Fibroblast of skin of right quadriceps (primary cell): ENCODE data around the gene BEAN1.
A peak's percentile ranks its signal among the peaks of the same experiment; 100 is the strongest.

ENCODE experiments used
- DNase-seq: peaks from one replicate; pipeline ENCODE4 v3.0.0-alpha.2; 2013

Gene BEAN1, protein sequence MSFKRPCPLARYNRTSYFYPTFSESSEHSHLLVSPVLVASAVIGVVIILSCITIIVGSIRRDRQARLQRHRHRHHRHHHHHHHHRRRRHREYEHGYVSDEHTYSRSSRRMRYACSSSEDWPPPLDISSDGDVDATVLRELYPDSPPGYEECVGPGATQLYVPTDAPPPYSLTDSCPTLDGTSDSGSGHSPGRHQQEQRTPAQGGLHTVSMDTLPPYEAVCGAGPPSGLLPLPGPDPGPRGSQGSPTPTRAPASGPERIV

DNA sequence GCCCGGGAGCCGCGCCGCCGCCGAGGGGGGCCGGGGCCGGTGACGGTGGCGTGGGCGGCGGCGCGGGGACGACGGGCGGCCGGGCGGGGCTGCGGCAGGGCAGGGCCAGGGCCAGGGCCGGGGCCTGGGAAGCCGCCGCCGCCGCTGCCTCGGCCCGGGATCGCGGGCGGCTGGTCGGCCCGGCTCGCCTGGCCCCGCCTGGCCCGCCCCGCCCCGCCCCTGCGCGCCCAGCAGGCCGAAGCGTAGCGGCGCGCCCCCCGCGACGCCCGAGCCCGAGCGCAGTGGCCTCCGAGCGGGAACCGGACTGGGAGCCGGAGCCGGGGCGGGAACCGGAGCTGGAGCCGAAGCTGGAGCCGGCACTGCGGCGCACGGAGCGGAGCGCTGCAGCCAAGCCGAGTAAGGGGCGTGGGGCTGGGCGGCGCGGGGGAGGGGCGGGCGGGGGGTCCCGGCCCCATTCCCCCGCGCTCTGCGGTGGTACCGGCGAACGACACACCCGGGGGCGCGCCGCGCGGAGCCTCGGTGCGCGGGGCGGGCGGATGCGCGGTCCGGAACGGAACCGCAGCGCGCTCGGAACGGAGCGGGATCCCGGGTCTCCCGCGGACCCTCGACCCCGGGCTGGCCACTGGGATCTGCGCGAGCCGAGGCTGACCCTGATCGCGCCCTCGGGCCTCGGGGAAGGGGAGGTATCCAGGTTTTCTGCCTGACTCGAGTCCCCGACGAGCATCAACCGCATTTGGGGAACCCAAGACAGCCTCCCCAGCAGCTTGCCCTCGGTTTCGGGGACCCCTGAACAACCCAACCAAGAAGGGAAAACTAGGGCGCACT, at the start of gene BEAN1:
BEAN1 (plus strand) TSS at position 260 of the 825 bp plus-strand sequence. CDS start 10,382 bp downstream, outside the sequence.
- peak; percentile 18 for DNase-seq

DNA sequence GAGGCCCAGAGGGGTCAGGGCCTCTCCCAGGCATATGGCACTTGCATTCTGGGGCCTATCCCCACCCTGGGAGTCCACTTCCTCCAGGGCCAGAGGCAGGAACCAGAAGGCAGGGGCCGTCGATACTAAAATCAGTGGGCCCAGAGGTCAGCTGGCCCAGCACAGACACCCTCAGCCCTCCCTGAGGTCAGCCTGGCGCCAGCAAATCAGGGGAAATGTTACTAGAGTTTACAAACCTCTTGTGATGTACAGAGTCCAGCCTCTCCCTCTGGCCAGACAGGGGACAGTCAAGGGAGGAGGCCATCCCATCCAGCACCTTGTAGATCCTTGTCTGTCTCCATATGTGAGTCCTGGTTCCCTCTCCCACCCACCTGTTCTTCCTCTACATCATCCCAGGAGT, 49.8 kb upstream of the BEAN1 start:
- DNase-seq, result no peak

DNA sequence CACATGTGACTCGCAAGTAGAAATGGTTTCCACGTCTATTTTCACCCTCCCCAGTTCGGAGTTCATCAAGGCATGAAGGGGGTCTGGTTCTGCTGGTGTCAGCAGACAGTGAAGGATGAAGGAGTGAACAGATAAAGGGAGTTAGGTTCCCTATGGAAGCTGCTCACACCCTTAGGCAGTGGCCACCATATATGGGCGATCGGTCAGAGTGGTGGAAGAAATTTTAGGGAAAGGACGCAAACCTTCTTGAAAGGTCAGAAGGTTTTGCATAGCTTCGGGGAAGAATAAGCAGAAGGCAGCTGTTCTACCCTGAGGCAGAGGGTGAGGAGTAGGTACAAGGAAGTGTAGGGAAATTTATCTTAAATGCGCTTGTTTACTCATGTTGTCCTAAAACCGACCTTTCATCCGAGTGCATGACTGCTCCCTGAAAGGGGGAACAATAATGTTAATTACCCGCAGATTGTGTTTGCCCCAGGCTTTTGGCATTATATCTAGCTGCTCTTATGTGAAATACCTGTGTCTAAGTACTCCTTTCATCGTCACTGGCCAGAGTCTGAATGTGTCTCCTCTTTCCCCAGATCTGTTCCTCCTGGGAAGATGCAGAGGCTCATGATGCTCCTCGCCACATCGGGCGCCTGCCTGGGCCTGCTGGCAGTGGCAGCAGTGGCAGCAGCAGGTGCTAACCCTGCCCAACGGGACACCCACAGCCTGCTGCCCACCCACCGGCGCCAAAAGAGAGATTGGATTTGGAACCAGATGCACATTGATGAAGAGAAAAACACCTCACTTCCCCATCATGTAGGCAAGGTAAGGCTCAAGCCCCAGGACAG, 48.1 kb upstream of the BEAN1 start:
- no peak for DNase-seq

DNA sequence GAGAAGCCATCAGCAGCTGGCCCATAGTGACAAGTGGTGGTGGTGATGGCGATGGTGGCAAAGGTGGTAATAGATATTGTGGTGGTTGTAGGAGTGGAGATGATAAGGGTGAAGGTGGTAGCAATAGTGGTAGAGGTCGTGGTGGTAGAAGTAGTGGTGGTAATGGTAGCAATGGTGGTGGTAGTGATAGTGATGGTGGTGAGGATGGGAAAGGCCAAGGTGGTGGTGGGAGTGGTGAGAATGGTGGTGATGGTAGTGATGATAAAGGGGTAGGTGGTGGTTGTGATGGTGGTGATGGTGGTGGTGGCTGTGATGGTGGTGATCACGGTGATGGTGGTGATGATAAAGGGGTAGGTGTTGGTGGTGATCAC, 47.5 kb upstream of the BEAN1 start:
- no peak for DNase-seq

DNA sequence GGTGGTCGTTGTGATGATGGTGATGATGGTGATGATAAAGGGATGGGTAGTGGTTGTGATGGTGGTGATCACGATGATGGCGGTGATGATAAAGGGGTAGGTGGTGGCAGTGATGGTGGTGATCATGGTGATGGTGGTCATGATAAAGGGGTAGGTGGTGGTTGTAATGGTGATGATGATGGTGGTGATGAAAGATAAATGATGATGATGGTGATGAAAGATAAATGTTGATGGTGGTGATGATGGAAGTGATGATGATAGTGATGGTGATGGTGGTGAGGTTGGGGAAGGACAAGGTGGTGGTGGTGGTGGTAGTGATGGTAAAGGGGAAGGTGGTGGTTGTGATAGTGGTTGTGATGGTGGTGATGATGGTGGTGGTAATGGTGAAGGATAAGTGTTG, 46.7 kb upstream of the BEAN1 start:
- DNase-seq, result no peak

DNA sequence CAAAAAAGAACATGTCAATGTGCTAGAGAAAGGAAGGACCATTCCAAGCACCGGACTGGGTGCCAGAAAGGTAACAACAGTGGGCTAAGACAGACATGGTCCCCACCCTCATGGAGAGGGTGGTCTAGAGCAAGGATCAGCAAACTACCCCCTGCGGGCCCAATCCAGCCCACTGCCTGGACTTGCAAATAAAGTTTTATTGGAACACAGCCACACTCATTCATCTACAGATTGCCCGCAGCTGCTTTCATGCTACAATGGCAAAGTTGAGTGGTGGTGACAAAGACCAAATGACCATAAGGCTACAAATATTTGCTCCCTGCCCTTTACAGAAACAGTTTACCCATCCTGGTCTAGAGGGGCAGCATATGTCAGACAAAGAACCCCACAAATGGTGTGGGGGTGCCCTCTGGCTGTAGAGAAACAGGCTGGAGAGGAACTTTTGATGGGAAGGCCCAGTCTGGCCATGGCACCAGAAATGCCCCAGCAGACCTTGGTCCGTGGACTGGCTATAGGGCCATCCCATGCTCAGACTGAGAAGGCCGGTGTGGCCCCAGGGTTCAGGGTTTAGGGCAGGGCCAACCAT, 45.4 kb upstream of the BEAN1 start:
- no peak for DNase-seq

DNA sequence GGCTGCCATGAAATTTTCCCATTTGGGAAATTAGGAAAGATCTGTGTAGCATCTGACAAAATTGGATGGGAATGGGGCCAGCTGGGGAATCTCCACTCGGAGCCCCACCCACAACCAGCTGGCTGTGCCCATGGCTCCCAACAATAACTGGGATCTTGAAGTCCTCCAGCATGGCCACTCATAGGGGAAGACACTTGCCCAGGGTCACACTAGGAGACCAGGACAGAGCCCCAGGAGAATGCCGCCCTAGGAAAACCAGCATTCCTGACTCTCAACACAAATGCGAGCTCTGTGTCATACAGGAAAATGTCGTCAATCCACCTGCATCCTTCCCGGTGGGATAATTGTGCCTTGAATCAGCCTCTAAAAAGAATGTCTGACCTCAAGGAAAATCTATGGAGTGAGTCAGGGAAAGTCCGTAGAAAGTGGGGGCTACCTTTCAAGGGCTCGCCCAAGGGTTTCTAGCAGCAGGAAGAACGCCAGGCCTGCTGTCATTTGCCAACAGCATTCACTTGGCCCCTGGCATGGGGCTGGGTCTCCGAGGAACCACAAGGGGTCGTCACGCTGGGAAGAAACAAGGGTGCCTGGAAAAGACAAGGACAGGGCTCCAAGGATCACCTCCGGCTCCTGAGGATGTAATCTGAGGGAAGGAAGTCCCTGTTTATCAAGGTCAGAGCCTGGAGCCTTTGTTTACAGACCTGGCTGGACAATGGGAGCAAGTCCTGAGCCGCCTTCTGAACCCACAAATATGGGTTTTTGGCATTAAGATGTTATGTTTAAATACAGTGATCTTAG, 44.7 kb upstream of the BEAN1 start:
- peak; percentile 89 for DNase-seq

DNA sequence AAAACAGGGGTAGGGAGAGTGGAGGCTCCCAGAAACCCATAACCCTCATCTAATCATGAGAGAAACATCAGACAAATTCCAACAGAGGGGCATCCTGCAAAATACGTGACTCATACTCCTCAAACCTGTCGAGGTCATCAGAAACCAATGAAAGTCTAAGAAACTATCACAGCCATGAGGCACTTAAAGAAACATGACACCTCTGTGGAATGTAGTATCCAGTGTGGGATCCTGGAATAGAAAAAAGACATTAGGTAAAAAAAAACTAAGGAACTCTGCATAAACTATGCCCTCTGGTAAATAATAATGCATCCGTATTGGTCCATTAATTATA, 44.2 kb upstream of the BEAN1 start:
- DNase-seq, result peak; percentile 87

DNA sequence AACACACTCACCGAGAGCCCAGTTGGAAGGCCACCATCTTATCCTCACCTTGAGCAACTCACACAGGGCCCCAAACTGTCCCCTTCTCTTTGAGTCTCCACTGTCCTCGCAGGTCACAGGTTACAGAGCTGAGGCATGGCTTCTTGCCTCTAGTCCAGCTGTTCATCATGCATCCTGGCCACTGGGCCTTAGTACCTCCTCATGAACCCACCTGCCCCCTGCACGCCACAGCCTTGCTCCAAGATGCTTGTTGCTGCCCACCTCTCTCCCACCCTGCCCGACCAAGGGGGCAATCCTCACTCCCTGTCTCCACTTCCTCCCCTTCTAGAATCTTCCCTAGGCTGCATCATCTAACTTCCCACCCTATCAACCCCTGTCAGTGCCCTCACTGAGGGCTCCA, 43.5 kb upstream of the BEAN1 start:
- DNase-seq, result no peak

DNA sequence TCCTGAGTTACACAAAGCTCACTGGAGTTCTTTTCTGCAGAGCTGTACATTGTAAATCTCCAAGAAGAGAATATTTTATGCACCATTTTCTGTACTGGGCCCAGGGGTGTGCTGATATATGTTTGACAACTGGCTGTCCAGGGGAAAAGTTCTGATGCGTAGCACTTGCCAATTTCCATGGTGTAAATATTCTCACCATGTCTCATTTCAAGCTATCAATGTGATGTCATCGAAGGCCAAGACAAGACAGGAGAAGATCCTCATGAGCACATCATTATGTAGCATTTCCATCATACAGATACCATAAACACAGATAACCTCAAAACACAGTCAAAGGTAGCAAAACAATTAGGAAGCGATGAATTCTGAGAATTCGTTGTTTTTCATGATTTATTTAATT, 41.7 kb upstream of the BEAN1 start:
- DNase-seq, result no peak

DNA sequence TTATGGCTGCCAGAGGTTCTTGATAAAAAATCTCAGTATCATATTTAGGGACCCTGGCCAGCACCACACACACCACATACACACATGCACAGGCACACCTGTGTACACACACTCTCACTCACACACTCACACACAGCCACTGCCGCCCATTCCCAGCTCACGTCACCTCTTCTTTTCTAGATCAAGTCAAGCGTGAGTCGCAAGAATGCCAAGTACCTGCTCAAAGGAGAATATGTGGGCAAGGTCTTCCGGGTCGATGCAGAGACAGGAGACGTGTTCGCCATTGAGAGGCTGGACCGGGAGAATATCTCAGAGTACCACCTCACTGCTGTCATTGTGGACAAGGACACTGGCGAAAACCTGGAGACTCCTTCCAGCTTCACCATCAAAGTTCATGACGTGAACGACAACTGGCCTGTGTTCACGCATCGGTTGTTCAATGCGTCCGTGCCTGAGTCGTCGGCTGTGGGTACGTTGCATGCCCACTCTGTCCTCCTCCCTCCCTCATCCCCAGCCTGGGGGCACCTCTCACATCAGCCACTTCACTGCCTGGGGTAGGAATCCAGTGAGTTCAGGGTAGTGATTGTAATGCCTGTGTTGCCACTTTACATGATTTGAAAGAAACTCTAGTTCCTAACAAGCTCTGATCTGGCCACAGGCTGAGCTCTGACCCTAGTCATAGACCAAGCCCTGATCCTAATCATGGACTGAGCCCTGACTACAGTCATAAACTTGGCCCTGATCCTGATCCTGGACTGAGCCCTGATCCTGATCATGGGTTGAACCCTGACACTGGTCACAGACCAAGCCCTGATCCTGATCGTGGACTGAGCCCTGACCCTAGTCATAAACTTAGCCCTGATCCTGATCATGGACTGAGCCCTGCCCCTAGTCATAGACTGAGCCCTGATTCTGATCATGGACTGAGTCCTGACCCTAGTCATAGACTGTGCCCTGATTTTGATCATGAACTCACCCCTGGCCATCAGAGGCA, 40.2 kb upstream of the BEAN1 start:
- no peak for DNase-seq

DNA sequence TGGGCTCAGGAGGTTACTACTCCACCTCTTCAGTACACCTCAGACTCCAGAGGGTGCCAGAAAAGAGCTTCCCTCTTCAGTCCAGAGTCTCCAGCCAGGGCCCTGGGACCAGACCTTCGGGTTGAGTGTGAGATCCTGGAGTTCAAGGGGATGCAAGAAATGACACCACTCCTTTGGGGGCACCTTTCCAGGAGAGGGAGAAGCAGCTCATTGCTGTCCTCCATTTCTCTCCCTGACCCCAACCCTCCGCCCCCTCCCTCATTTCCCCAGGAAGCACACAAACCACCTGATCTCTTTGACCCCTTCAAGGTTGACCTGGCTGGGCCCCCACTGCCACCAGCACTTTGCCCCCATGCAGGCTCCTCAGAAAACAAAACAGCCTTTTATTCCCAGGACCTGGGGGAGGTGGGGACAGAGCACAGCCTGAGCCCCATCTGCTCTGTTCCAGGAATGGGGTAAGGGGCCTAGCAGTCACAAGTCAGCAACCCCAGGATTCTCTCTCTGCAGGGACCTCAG, 39.2 kb upstream of the BEAN1 start:
- DNase-seq, result no peak

DNA sequence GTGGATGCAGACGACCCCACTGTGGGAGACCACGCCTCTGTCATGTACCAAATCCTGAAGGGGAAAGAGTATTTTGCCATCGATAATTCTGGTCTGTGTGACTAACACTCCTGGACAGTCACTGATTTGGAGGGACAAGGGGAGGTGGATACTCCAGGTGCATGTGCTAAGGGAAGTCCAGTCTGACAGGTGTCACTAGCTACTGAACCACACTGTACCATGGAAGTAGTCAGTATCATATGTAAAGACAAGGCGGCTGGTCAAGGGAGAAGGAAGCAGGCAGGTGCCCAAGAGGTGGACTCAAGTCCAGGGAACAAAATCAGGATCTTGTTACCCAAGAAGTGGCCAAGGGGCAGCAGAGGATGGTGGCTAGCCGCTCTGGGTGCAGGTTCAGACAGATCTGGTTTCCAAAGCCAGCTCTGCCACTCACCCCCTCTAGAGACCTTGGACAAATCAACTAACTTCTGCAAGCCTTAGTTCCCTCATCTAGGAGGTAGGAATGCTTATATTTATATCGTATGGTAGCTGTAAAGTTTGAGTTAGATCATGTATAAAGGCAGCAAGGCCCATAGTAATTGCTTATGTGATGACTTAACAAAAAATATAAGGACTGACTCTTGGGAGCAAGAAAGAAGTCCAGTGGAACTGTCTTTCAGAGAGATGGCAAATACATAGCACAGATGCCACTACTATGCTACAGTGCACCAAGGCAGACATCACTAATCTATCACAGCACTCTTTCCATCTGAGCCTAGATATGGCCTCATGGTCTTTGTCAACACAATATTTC, 38.5 kb upstream of the BEAN1 start:
- DNase-seq, result no peak

DNA sequence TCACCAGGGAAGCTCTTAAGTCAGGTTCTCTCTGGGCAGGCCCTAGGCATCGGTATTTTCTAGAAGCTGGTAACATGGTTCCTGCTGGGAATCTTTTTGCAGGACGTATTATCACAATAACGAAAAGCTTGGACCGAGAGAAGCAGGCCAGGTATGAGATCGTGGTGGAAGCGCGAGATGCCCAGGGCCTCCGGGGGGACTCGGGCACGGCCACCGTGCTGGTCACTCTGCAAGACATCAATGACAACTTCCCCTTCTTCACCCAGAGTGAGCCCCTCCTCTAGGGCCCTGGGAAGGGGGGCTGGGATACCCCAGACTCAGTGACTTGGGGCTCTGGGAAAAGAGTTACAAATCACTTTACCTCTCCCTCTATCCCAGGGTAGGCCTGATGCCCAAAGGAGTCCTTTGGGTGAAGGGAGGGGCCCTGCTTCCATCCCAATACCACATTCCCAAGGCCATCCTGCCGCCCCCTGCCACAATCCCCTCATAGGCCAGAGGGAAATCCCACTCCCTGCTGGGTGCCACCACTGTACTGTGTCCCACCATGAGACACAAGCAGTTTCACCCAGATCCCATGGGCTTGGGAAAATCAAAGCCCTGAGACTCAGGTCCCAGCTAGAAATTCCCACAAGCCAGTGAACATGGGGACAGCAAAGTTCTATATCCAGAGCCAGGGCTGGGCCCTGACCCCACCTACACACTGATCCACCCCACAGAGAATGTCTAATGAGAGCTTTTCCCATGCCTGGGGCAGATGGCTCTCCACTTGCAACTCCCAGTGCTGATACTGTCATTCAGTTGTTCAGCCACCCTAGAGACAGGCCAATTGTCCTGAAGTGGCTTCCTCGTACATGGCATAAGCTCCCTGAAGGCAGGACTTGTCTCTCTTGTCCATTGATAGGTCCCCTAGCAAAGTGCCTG, 37.6 kb upstream of the BEAN1 start:
- DNase-seq, result no peak

DNA sequence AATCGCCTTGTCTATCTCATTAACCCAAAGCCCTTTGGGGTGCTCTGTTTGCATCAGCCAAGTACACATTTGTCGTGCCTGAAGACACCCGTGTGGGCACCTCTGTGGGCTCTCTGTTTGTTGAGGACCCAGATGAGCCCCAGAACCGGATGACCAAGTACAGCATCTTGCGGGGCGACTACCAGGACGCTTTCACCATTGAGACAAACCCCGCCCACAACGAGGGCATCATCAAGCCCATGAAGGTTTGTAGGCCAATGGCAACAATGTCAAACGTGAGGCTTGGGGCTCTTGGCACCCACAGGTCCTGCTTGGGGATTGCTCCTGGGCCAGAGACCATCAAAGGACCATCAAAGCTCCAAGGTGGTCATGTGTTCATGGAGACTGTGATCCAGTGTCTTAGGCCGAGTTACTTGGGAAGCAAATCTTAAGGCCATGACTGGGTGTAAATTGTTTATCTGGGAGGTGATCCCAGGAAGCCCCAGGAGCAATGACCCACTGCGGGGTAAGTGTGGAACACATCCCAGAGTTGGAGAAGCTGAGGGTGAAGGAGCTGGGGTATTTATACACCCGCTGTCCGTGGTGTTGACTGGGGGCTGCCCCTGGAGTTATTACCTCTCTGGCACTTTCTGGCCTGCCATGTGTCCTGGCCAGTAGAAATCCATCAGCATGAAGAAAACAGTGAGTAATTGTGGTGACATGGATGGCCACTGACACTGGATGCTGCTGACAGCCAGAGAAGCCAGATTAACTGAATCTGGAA, 36.6 kb upstream of the BEAN1 start:
- no peak for DNase-seq

DNA sequence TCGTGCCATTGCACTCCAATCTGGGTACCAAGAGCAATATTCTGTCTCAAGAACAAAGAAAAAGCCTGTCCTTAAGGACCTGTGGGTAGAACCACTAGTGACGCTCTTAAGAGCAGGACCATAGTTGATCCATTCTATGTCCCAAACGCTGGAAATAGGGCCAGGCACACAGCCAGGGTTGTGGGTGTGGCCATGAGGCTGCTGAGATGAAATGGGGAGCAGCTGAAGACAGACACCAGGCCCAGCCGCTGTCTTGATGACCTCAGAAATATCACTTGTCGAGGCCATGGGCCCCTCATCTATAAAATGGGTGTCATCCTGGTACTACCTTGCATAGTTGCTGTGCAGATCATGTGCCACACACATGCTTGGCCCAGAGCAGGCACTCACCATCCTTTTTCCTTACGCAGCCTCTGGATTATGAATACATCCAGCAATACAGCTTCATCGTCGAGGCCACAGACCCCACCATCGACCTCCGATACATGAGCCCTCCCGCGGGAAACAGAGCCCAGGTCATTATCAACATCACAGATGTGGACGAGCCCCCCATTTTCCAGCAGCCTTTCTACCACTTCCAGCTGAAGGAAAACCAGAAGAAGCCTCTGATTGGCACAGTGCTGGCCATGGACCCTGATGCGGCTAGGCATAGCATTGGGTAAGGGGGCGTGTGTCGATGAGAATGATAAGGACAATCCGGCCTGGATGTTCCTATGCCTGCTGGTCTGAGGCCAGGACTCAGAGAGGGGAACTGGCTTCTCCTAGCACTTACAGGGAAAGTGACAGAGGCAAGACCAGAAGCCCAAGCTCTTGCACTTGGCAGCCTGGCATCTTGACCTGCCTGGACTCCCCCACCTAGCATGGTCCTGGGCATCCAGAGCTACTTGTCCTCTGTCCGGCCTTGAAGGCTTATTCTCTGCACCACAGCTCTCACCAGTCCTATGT, 35.1 kb upstream of the BEAN1 start:
- no peak for DNase-seq
